DMS53 treated with DMSO at 0.1 percent for 48 hours (cell line): ENCODE measurements around the gene RWDD1.
"Not testable (repeated sequence)": the region's sequence is repeated elsewhere in the genome, so short reads cannot be mapped to it uniquely, and the experiment has no call there.

Experiments
- DNase-seq: peaks from one replicate; lab custom pipeline; 2025; ENCODE audit not compliant: unreplicated experiment; lab: John Stamatoyannopoulos, UW

The RWDD1 gene

DNA sequence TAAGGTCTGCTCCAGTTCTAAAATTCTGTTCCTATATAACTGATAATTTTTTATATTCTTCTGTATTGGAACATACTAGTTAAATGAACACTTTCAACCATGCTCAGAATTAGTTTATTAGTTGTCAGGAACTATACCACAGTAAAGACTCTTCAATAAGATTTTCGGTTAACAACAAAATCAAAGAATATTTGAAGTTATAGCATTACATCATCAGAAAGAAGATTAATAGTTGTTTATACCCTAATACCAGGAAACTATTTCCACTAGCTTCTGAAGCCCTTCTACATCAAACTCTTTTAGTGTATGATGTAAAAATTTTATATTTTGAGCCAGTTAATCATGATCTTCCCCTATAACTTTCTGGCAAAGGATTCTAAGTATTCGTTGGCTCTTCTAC, 11.2 kb upstream of the RWDD1 start:
- DNase-seq = no peak

DNA sequence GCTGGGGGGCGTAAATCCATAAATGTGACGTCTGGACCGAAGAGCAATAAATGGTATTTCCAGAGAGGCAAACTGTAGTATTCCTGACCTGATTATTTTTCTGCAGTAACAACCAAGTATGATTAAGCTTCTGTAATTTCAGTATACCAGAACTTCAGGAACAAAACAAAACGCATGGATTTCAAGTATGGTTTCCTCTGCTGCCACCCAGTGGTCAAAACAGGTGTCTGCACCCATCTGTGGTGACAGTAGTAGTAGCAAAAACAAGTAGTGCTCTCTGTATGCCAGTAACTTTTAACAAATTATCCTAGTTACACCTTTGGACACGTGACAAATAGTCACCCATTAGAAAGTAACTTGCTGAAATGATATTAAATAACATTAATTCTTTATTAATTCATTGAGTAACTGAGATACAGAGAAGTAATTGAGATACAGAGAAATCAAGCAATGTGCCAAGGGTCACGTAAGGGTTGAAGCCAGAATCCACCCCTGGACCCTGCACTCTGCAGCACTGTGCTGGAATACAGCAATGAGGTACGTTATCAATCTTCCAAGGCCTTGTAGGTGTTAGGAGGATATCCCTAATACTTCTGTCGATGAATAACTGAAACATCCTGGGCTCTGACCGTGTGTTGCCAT, 9.8 kb upstream of the RWDD1 start:
- DNase-seq = peak; percentile 19

DNA sequence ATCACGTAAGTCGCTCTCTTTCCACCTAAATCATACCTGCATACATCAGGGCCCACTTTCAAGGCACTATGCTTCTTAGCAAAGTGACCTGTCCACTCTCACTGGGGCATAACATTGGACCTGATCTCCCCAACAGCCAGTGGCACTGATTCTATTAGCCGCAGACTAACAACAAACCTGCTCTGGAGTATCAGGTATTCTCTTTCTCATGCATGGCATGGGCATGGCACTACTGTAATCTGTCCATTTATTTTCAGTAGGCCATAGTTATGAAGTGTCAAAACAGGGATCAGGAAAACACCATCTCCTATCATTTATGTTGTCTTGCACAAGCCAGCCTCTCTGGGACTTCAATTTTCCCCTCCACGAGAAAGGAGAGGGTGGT, 9.3 kb upstream of the RWDD1 start:
- no peak for DNase-seq

DNA sequence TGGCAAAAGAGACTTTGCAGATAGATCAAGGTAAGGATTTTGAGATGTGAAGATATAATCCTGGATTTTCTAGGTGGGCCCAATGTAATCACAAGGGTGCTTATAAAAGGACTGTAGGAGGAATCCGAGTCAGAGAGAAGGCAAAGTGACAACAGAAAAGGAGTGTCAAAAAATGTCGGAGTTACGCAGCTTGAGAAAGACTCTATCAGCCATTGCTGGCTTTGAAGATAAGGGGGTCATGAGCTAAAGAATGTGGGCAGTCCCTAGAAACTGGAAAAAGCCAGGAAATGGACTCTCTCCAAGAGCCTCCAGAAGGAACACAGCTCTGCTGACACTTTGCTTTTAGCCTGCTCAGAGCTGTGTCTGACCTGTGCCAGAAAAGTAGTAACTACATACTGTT, 8.7 kb upstream of the RWDD1 start:
- DNase-seq = no peak

DNA sequence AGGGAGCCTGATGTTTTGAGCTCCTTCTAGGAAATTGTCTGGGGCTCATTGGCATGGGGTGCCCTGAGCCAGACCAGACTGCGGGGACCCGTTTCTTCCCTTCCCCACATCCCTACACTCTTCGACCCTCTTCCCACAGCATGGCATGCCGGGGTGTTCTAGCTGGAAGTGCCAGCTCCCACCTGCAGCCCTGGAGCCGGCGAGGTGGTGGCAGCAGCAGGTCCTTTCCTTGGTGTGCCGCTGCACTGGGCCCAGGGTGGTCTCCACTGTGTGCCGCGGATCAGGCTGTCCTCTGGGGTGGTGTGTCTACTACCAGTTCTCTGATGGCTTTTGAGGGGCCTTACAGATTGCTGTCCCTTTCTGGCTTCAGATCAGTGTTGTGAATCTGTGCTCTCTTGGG, 7.5 kb upstream of the RWDD1 start:
- no peak for DNase-seq

DNA sequence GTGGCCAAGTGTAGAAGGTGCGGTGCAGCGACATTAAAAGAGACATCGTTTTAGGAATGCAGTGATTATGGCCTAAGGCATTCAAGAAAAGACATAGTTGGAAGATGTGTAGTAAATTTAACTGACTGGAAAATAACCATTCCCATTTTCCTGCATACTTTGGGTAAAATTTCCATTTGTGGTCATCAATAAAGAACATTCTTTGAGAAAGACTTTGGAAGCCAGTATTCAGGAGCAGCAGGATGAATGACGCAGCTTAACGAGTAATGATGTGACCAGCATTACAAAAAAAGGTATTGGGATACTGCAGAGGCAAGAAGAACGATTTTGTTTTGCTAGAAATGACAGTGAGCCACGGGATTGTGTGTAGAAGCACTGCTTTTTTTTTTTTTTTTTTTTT, 7.0 kb upstream of the RWDD1 start:
- no peak for DNase-seq

DNA sequence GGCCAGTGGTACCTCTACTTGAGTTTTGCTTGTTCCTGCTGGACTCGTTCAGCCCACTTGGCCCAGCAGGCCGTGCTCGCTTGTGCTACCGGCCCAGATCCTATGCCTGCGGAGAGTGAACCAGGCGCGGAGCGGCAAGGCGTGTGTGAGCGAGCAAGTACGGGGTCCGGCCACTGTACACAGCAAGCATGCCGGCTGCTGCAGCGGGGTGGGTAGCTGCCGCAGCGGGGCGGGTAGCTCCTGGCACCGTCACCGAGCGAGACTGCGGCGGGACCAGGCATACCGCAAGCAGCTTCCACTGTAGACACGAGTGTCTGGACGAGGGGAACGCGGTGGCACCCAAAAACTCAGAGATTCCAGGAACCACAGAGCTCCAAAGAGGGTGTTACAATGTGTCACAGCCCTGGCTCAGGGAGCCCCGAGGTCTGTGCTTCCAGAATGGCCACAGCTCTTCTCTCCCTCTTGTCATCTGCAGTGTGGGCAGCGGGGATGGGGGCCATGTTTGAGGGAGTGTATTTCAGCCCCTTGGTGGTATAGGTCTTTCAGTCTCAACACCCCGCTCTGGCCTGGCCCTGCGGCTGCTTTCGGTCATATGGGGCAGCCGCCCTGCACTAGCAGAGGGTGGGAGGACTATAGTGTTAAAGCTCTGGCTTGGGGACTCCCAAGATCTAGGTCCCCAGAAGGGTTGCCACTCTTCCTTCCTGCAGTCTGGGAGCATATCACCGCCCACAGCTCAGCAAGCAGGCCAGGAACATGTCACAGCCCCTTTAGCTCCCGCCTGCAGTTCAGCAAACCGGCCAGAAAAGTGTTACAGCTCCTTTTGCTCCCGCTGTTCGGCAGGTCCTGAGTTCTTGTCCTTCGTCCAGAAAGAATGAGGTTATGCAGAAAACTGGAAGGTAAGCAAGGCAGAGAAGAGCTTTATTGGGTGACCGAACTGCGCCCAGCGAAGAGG, 6.1 kb upstream of the RWDD1 start:
- no peak for DNase-seq

DNA sequence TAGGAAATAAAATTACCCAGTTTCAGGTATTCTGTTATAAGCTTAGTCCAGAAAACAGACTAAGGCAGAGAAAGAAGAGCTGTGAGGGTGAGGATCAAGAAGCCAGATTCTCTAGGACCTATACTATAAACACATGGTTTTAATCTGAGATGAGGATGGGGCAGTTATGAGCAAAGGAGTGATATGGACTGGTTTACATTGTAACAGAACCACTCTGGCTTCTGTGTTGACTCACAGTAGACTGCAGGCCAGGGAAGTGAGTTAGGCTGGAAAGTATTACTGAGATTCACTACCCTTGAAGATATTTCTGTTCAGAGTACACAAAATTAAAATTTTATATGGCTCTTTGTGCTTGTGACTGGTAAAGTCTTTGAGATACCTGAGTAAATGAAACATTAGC, 3.2 kb upstream of the RWDD1 start:
- no peak for DNase-seq

DNA sequence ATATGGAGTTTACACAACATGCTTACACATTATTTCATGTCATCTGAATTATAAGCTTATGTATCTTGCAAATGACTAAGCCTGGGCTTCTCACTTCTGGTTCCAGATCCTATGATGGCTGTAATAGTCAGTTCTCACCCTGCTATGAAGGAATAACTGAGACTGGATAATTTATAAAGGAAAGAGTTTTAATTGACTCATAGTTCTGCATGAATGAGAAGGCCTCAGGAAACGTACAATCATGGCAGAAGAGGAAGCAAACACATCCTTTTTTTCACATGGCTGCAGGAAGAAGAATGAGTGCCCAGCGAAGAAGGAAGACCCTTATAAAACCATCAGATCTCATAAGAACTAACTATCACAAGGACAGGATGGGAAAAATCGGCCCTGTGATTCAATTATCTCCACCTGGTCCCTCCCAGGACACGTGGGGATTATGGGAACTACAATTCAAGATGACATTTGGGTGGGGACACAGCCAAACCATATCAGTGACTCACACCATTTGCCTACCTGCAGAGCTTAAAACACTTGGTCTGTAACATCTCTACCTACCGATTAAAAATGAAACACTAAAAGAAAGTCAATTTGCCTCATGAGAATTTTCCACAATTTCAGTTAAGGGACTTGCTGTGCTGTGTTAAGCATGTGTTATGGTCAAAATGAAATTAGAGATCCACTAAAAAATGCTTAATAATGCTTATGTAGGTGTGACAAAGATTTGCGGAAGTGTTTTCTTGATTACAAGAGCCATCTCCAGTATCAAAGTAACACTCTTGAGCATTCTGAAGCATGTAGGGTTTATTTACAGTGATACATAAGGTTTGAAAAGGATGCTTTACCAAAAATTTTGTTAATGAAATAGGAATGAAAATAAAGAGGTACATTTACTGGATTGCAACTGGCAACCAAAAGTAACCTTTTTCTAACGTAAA, 2.2 kb upstream of the RWDD1 start:
- no peak for DNase-seq

DNA sequence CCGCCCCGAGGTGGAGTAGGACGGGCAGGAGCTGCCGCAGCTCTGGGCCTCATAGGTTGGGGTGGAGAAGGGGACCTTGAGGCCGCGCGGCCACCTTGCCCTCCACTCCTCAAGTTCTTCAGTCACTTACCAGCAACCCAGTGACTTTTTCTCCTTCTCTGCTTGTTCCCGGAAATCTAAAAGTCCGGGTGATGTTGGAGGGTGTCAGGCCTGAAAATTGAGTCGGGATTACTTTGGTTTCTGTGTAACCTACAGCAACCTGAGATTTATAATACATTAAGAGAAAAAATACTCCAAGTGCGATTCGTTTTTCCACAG, 338 bp downstream of the RWDD1 start:
- peak; percentile 34 for DNase-seq

DNA sequence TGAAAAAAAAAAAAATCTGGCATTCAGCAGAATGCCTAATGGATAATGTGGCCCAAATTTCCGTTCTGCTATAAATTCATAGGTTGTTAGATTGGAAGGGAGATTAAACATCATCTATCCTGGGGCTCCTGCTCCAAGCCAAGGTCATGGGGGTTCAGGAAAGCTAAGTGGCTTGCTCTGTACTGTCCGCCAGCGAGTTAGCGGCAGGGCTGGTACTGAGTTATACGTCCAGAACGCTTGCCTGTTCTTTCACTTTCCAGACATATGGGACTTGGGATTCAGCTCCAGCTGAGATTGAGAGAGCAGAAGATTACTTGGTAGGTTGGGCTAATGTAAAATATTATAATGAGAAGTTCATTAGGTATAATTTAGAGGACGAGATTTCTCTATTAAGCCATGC, 858 bp downstream of the RWDD1 start:
- DNase-seq = no peak

DNA sequence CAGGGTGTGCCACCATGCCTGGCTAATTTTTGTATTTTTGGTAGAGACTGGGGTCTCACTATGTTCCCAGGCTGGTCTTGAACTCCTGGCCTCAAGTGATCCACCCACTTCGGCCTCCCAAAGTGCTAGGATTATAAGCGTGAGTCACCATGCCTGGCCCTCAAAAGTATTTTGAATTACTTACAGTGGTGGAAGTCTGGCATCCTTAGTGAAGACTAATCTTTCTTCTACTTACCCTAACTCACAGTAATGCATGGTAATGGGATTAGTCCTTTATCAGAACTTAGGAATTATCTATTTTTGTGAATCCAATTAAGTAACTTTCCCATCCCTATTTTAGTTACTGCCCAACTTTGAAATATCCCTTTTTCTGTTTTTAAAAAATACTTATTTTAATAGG, 3.9 kb downstream of the RWDD1 start:
- DNase-seq = no peak

DNA sequence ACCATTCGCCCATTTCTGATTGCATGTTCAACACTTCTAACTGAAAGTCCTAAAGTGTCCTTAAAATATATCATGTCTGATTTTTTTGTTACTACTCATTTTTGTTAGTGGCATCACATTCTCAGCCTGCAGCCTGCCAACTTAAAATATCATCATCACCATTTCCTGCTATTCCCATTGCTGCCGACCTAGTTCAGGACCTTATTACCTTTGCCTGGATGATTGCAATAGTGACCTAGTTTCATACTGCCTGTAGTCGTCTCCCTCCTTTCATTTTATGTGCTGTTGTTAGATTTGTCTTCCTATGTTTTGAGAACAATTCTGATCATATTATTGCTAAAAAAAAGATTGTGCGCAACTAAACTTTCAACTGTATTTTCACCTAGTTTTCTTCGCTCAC, 6.2 kb downstream of the RWDD1 start:
- no peak for DNase-seq

DNA sequence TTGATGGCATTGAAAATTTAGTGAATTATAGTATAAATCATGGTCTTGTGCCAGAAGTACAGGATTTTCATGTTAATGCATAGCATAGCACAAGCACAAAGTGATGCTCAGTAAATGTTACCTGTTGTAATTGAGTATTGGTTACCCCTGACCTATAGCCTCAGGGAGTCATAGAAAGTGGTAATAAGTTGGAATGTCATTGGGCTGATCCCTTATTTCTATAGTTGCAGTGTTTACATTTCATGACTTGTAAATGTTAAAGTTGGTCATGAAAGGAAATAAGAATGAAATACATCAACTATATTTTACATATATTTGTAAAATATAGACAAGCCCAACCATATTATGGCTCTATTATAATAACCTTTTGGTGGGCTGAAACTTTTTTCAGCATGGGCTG, 7.0 kb downstream of the RWDD1 start:
- no peak for DNase-seq

DNA sequence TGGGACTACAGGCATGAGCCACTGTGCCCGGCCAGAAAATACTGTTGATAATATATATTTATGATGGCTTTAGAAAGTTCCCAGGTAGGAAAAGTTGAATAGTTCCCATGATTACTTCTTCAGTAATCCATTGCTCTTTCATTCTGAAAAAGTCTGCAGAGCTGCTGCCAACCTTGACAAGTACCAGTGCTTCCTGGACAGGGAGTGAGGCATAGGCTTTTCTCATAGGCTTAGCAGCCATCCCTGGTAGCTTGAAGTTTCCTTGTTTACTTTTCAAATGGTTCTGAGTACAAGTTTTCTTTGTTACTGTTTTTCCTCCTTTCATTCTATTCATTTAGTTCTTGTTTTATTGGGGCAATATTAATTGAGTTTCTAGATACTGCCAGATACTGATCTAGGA, 7.8 kb downstream of the RWDD1 start:
- DNase-seq = no peak

DNA sequence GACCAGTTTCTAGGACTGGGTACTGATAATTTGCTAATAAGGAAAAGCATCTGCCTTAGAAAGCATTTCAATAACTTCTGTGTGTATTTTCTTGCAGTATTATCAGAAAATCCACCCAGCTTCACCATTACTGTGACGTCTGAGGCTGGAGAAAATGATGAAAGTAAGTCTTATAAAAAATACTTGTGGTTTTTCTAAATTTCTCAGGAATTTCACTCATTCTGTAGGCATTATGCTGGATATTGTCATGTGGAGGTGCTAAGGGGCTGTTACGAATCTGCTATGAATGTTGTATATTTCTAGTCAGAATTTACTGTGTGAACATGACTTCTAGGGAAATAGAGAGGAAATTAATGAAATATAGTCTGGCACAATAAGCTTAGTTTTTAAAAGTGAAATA, 8.9 kb downstream of the RWDD1 start:
- no peak for DNase-seq

DNA sequence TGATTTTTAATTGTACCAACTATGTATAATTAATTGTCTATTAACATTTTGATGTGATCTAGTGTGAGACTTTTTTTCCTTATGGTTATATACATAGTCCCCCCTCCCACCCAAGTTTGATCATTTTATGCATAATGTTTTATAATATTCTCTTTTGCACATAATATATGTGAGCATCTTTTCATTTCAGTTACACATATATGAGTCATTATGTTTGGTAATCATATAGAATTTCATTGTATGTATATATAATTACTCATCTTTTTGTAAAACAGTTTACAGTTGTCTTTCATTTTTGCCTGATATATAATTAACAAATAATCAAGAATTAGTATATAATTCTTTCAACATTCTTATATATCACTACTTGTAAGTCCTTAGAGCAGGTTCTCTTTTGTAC, 15.0 kb downstream of the RWDD1 start:
- DNase-seq = no peak

DNA sequence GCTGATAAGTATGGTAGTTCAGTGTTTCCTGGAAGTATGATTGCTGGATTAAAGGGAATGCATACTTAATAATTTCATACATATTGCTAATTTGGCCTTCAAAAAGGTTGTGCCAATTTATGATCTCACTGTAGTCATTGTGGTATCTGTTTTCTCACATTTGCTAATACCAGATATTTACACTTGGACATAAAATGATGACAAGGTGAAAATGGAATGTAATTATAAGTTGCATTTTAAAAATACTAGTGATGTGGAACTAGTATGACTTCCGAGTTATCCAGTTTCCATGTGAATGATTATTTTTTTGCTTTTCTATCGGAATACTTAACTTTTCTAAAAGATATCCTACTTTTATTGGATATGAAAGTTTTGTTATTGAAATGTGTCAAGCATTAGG, 15.4 kb downstream of the RWDD1 start:
- DNase-seq = no peak

DNA sequence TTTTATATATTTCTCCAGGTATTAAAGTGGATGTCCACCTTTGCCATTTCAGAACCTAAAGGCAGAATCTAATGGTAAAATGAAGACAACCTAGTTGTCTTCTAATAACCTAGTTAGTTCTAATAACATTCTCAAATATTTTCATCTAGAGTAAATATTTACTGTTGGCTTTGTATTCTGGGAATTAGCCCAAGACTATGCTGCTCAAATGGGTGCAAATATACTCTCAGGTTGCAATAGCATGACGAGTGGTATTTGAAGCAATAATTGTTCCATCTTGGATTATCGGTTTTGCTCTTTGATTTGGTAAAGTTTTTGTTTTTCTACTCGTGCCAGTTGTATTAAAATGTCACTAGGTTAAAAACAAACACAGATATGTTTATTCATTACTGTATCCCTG, 23.9 kb downstream of the RWDD1 start:
- DNase-seq = peak; percentile 8

DNA sequence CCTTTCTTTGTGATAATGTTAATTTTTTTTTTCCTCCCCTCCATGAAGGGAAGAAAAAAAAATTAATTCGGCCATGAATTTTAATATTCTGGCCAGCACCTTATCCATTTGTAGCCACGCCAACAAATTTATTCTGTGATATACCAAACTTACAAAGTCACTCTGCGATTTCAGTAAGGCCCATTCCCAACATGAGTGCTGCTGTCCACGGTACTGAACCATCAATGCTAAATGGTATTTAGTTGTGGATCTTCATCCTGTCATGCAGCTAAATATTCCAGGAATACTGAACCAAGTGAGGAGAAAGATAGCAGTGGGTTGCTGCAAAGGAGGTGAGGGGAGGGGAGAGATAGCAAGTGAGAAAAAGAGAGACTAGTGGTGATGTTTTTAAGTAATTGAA, 25.5 kb downstream of the RWDD1 start:
- no peak for DNase-seq

DNA sequence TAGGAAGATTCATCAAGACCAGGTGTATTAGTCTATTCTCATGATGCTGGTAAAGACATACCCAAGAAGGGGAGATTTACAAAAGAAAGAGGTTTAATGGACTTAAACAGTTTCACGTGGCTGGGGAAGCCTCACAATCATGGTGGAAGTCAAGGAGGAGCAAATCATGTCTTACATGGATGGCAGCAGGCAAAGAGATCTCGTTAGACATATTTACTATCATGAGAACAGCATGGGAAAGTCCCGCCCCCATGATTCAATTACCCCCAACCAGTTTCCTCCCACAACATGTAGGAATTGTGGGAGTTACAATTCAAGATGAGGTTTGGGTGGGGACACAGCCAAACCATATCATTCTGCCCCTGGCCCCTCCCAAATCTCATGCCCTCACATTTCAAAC, 32.6 kb downstream of the RWDD1 start:
- not testable (repeated sequence) for DNase-seq

DNA sequence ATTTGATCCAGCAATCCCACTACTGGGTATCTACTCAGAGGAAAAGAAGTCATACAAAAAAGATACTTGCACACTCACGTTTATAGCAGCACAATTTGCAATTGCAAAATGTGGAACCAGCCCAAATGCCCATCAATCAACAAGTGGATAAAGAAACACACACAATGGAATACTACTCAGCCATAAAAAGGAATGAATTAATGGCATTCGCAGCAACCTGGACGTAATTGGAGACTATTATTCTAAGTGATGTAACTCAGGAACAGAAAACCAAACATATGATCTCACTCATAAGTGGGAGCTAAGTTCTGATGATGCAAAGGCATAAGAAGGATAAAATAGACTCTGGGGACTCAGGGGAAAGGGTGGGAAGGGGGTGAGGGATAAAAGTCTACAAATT, 33.6 kb downstream of the RWDD1 start:
- DNase-seq = not testable (repeated sequence)
